ACC112 (cell line): ENCODE measurements around the gene HINFP.

Experiments
- H2AFZ ChIP-seq: fragments of 200-600 bp; sonication (generic); one replicate; pipeline ENCODE4 v1.6.0; 2017; ENCODE audit warnings: antibody characterized with exemption, low read length; ENCODE audit not compliant: unreplicated experiment
- H3K27ac ChIP-seq: fragments of 200-600 bp; sonication (generic); 2 replicates; pipeline ENCODE4 v1.5.1; 2014; ENCODE audit warnings: low read depth, mild to moderate bottlenecking, antibody characterized with exemption, low read length, moderate library complexity
- H3K27me3 ChIP-seq: fragments of 200-600 bp; sonication (generic); 2 replicates; pipeline ENCODE4 v1.6.1; 2014; ENCODE audit warnings: mild to moderate bottlenecking, antibody characterized with exemption, low read length, moderate library complexity, mixed read lengths; ENCODE audit not compliant: insufficient read depth
- H3K36me3 ChIP-seq: fragments of 200-600 bp; sonication (generic); 2 replicates; pipeline ENCODE4 v1.6.1; 2016; ENCODE audit warnings: mild to moderate bottlenecking, antibody characterized with exemption, low read length, moderate library complexity, mixed read lengths; ENCODE audit not compliant: insufficient read depth
- H3K4me1 ChIP-seq: fragments of 200-600 bp; sonication (generic); one replicate; pipeline ENCODE4 v1.6.1; 2016; ENCODE audit warnings: low read length, mixed read lengths; ENCODE audit not compliant: insufficient read depth, unreplicated experiment, control insufficient read depth
- H3K4me3 ChIP-seq: fragments of 200-600 bp; sonication (generic); 2 replicates; pipeline ENCODE4 v1.5.1; 2014; ENCODE audit warnings: mild to moderate bottlenecking, low read depth, low read length
- H3K79me2 ChIP-seq: fragments of 200-600 bp; sonication (generic); one replicate; pipeline ENCODE4 v1.6.0; 2016; ENCODE audit warnings: low read length; ENCODE audit not compliant: control insufficient read depth, unreplicated experiment, insufficient read depth

HINFP gene

GRCh38 chr11:119147604-119148333 lies 26.4 kb downstream of the HINFP start:
- Histone ChIP-seq H3K27me3 (peaks cover 32% of the 10 kb centered on the region), H3K4me3 (no peak overlapping the region)

GRCh38 chr11:119148720-119149017 lies 27.3 kb downstream of the HINFP start:
- H3K79me2 ChIP-seq, result no peaks in the 10 kb centered on the region
- peak overlapping the region; percentile 77 for H3K4me3 ChIP-seq
- no peaks in the 10 kb centered on the region for H3K4me1 ChIP-seq
- peaks cover 32% of the 10 kb centered on the region for H3K27me3 ChIP-seq
- H2AFZ ChIP-seq, result peak overlapping the region; percentile 32
- no peaks in the 10 kb centered on the region for H3K36me3 ChIP-seq
- H3K27ac ChIP-seq, result no peak overlapping the region

More at GRCh38 chr11:119147604-119148333, 26.4 kb downstream of the HINFP start:
- H3K79me2 ChIP-seq, result no peaks in the 10 kb centered on the region
- H3K4me1 ChIP-seq, result no peaks in the 10 kb centered on the region
- H3K36me3 ChIP-seq, result no peaks in the 10 kb centered on the region
- H3K27ac ChIP-seq, result no peak overlapping the region
- no peak overlapping the region for H2AFZ ChIP-seq

- H2AFZ ChIP-seq, result peak within 1 kb of the TSS; percentile 57
- peaks cover 32% of the 10 kb centered on the region for H3K27me3 ChIP-seq
- no peaks in the 10 kb centered on the region for H3K79me2 ChIP-seq
- no peaks in the 10 kb centered on the region for H3K4me1 ChIP-seq
- H3K4me3 ChIP-seq, result peak within 1 kb of the TSS; percentile 77
- no peak within 1 kb of the TSS for H3K27ac ChIP-seq
- H3K36me3 ChIP-seq, result no peaks in the 10 kb centered on the region
Measured at GRCh38 chr11:119149018-119149785, 27.8 kb downstream of the HINFP start, which contains the start of gene ABCG4. ABCG4 (plus strand) TSS chr11:119149052; CDS start chr11:119149966, 914 bp downstream.

DNA sequence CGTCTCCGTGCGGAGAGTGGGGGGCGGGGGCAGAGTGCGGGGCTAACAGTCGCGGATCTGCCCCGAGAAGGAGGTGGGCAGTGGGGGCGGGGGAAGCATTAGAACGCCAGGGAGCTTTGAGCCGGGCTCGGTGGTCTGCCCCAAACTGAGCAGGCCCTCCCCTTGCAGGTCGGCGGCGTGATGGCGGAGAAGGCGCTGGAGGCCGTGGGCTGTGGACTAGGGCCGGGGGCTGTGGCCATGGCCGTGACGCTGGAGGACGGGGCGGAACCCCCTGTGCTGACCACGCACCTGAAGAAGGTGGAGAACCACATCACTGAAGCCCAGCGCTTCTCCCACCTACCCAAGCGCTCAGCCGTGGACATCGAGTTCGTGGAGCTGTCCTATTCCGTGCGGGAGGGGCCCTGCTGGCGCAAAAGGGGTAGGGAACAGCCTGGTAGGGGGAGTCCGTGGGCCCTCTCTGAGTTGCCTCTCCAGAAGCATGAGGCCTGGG lies 28.5 kb downstream of the HINFP start:
- no peaks in the 10 kb centered on the region for H3K79me2 ChIP-seq
- H3K27ac ChIP-seq, result no peak overlapping the region
- peaks cover 32% of the 10 kb centered on the region for H3K27me3 ChIP-seq
- no peak overlapping the region for H2AFZ ChIP-seq
- peak overlapping the region; percentile 77 for H3K4me3 ChIP-seq
- H3K4me1 ChIP-seq, result no peaks in the 10 kb centered on the region
- H3K36me3 ChIP-seq, result no peaks in the 10 kb centered on the region

DNA sequence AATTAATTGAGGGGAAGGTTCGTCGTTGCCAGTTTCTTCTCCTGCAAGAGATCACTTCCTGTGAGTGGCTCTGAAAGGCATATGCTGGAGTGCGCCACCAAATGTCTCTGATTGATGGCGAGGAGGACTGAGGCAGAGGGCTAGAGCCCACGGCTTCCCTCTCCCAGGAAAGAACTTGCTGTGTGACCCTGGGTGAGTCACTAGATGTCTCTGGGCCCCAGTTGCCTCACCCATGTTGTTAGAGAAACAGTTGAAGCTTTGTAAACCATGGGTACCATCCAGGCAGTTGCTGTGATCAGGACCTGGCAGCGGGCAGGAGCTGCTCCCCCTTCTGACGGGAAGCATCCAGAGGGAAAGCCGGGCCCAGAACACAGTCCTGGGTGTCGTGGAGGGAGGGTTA lies 30.7 kb downstream of the HINFP start:
- no peaks in the 10 kb centered on the region for H3K36me3 ChIP-seq
- peaks cover 29% of the 10 kb centered on the region for H3K27me3 ChIP-seq
- H3K27ac ChIP-seq, result no peak overlapping the region
- no peak overlapping the region for H3K4me3 ChIP-seq
- no peak overlapping the region for H2AFZ ChIP-seq
- no peaks in the 10 kb centered on the region for H3K79me2 ChIP-seq
- H3K4me1 ChIP-seq, result no peaks in the 10 kb centered on the region

- H3K4me1 ChIP-seq, result no peaks in the 10 kb centered on the region
- H2AFZ ChIP-seq, result no peak overlapping the region
- H3K27ac ChIP-seq, result no peak overlapping the region
- H3K4me3 ChIP-seq, result no peak overlapping the region
- no peaks in the 10 kb centered on the region for H3K79me2 ChIP-seq
- no peaks in the 10 kb centered on the region for H3K36me3 ChIP-seq
- peaks cover 26% of the 10 kb centered on the region for H3K27me3 ChIP-seq
Measured at GRCh38 chr11:119152604-119153003, 31.2 kb downstream of the HINFP start.

GRCh38 chr11:119153049-119153818 lies 31.9 kb downstream of the HINFP start:
- Histone ChIP-seq H3K27me3 (peaks cover 19% of the 10 kb centered on the region), H3K79me2 (no peaks in the 10 kb centered on the region), H3K36me3 (no peaks in the 10 kb centered on the region), H2AFZ (no peak overlapping the region), H3K27ac (no peak overlapping the region), H3K4me1 (no peaks in the 10 kb centered on the region), H3K4me3 (no peak overlapping the region)

GRCh38 chr11:119154178-119154577 lies 32.8 kb downstream of the HINFP start:
- H3K4me3 ChIP-seq, result no peak overlapping the region
- H3K27ac ChIP-seq, result no peak overlapping the region
- no peak overlapping the region for H2AFZ ChIP-seq
- no peaks in the 10 kb centered on the region for H3K36me3 ChIP-seq
- no peaks in the 10 kb centered on the region for H3K4me1 ChIP-seq
- peaks cover 17% of the 10 kb centered on the region for H3K27me3 ChIP-seq
- no peaks in the 10 kb centered on the region for H3K79me2 ChIP-seq

DNA sequence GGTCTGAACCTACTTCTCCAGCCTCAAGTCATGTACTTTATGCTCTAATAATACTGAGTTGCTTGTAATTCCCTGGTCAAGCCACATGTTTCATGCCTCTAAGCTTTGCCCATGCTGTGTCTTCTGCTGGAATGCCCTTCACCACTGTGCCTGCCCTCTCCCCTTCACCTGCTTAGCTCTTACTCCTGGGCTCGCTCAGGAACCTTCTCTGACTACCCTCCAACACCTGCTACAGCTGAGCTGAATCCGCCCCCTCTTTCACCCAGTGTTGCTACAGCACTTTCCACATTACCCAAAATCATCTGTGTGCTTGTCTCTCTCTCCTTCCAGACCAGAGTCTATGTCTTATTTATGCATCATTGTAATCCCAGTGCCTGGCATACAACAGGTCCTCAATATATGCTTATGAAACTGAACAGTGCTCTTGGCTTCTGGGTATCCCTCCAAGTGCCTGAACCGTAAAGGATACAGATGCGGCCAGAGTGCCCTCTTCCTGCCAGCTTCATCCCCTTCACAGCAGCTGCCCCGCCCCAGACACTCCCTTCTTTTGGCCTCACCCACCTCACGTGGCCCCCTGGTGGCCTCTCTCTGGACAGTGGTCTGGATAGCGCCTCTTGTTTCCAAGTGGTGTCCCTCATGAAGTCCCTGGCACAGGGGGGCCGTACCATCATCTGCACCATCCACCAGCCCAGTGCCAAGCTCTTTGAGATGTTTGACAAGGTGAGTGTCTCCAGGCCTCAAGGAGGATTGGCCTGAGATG lies 34.5 kb downstream of the HINFP start:
- peaks cover under 1% of the 10 kb centered on the region for H3K27me3 ChIP-seq

DNA sequence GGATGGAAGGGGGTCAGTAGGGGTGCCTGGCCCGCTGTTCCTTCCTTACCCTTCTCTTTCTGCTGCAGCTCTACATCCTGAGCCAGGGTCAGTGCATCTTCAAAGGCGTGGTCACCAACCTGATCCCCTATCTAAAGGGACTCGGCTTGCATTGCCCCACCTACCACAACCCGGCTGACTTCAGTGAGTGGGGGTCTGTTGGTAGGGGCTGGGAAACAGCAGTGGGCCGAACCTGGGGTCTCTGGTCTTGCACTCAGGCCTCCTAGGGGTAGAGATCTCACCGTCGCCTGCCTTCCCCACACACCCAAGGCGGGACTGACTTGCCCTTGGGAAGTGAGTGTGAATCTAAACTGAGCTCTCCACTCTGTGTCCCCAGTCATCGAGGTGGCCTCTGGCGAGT lies 35.1 kb downstream of the HINFP start:
- Histone ChIP-seq H3K27ac (no peak overlapping the region), H3K4me3 (no peak overlapping the region), H3K27me3 (no peaks in the 10 kb centered on the region; the same call in none of the 2 replicates), H2AFZ (no peak overlapping the region), H3K79me2 (no peaks in the 10 kb centered on the region), H3K4me1 (no peaks in the 10 kb centered on the region), H3K36me3 (no peaks in the 10 kb centered on the region)

More for the DNA sequence above, 34.5 kb downstream of the HINFP start:
- Histone ChIP-seq H3K4me1 (no peaks in the 10 kb centered on the region), H2AFZ (no peak overlapping the region), H3K27ac (no peak overlapping the region), H3K4me3 (no peak overlapping the region), H3K79me2 (no peaks in the 10 kb centered on the region), H3K36me3 (no peaks in the 10 kb centered on the region)
